8988T (cell line): Measurements from ENCODE around the gene LDLRAD4.
"Not testable (repeated sequence)": the region's sequence is repeated elsewhere in the genome, so short reads cannot be mapped to it uniquely, and the experiment has no call there.

Experiments
- DNase-seq: peaks from one replicate; pipeline ENCODE4 v3.0.0; 2011

LDLRAD4 gene

GRCh38 chr18:13454363-13455150 lies 236.0 kb downstream of the LDLRAD4 start:
- DNase-seq, result no peak

GRCh38 chr18:13455471-13455870 lies 236.9 kb downstream of the LDLRAD4 start:
- DNase-seq, result no peak

GRCh38 chr18:13455960-13456481 lies 237.5 kb downstream of the LDLRAD4 start:
- DNase-seq, result no peak

GRCh38 chr18:13456736-13457271 lies 238.2 kb downstream of the LDLRAD4 start:
- DNase-seq, result no peak

GRCh38 chr18:13457327-13457726 lies 238.8 kb downstream of the LDLRAD4 start:
- no peak for DNase-seq

- no peak for DNase-seq
Measured at GRCh38 chr18:13460946-13461345, 242.4 kb downstream of the LDLRAD4 start.

GRCh38 chr18:13461469-13461868 lies 242.9 kb downstream of the LDLRAD4 start:
- DNase-seq, result no peak

- DNase-seq, result no peak
Measured at GRCh38 chr18:13461936-13462335, 243.4 kb downstream of the LDLRAD4 start.

GRCh38 chr18:13462686-13463085 lies 244.1 kb downstream of the LDLRAD4 start:
- DNase-seq, result no peak

GRCh38 chr18:13463526-13464210 lies 245.1 kb downstream of the LDLRAD4 start:
- DNase-seq, result no peak

- DNase-seq, result no peak
Measured at GRCh38 chr18:13464432-13465123, 246.0 kb downstream of the LDLRAD4 start.

GRCh38 chr18:13465124-13465446 lies 246.5 kb downstream of the LDLRAD4 start:
- no peak for DNase-seq

GRCh38 chr18:13465476-13465875 lies 246.9 kb downstream of the LDLRAD4 start:
- DNase-seq, result no peak

GRCh38 chr18:13470516-13471197 lies 252.1 kb downstream of the LDLRAD4 start:
- DNase-seq, result no peak

GRCh38 chr18:13471198-13471845 lies 252.8 kb downstream of the LDLRAD4 start:
- DNase-seq, result no peak

GRCh38 chr18:13471971-13472628 lies 253.5 kb downstream of the LDLRAD4 start:
- DNase-seq, result no peak

GRCh38 chr18:13473751-13474150 lies 255.2 kb downstream of the LDLRAD4 start:
- DNase-seq, result no peak

- DNase-seq, result no peak
Measured at GRCh38 chr18:13474336-13474735, 255.8 kb downstream of the LDLRAD4 start.

GRCh38 chr18:13474907-13475545 lies 256.5 kb downstream of the LDLRAD4 start:
- no peak for DNase-seq

GRCh38 chr18:13476312-13476711 lies 257.8 kb downstream of the LDLRAD4 start:
- DNase-seq, result not testable (repeated sequence)

- DNase-seq, result no peak
Measured at GRCh38 chr18:13477147-13477683, 258.7 kb downstream of the LDLRAD4 start.
